GM19468 (cell line): Measurements from ENCODE around the gene KCNAB1.
"Not testable (repeated sequence)": the region's sequence is repeated elsewhere in the genome, so short reads cannot be mapped to it uniquely, and the experiment has no call there.

Source experiments
- ATAC-seq: cut with Tn5 transposase; IDR thresholded peaks from one replicate; pipeline ENCODE4 v1.9.1; 2021; ENCODE audit warnings: mild to moderate bottlenecking, moderate library complexity, moderate number of reproducible peaks; ENCODE audit not compliant: unreplicated experiment; ENCODE audit errors: extremely low read depth

KCNAB1 gene

GRCh38 chr3:156256256-156256655 lies 135.9 kb downstream of the KCNAB1 start:
- ATAC-seq, result no peak

GRCh38 chr3:156256945-156257344 lies 136.6 kb downstream of the KCNAB1 start:
- no peak for ATAC-seq

- ATAC-seq, result no peak
These were observed 137.9 kb downstream of the KCNAB1 start for GRCh38 chr3:156258301-156258700.

- ATAC-seq, result no peak
These were observed 139.5 kb downstream of the KCNAB1 start for GRCh38 chr3:156259896-156260295.

- ATAC-seq, result no peak
These were observed 140.0 kb downstream of the KCNAB1 start for GRCh38 chr3:156260331-156260730.

GRCh38 chr3:156264771-156265170 lies 144.4 kb downstream of the KCNAB1 start:
- no peak for ATAC-seq

GRCh38 chr3:156271508-156271907 lies 151.1 kb downstream of the KCNAB1 start:
- ATAC-seq, result no peak

- ATAC-seq, result no peak
These were observed 151.8 kb downstream of the KCNAB1 start for GRCh38 chr3:156271995-156272719.

- ATAC-seq, result no peak
These were observed 152.8 kb downstream of the KCNAB1 start for GRCh38 chr3:156273111-156273694.

- no peak for ATAC-seq
These were observed 154.4 kb downstream of the KCNAB1 start for GRCh38 chr3:156274791-156275190.

GRCh38 chr3:156284637-156285036 lies 164.3 kb downstream of the KCNAB1 start:
- ATAC-seq, result not testable (repeated sequence)

GRCh38 chr3:156285626-156286025 lies 165.2 kb downstream of the KCNAB1 start:
- ATAC-seq, result no peak

GRCh38 chr3:156290924-156291271 lies 170.5 kb downstream of the KCNAB1 start:
- ATAC-seq, result no peak

- ATAC-seq, result no peak
These were observed 171.1 kb downstream of the KCNAB1 start for GRCh38 chr3:156291272-156292123.

- ATAC-seq, result no peak
These were observed 173.2 kb downstream of the KCNAB1 start for GRCh38 chr3:156293566-156293965.

GRCh38 chr3:156297582-156297981 lies 177.2 kb downstream of the KCNAB1 start:
- no peak for ATAC-seq

GRCh38 chr3:156298014-156298413 lies 177.6 kb downstream of the KCNAB1 start:
- no peak for ATAC-seq

GRCh38 chr3:156298938-156299337 lies 178.6 kb downstream of the KCNAB1 start:
- ATAC-seq, result no peak

- ATAC-seq, result no peak
These were observed 179.2 kb downstream of the KCNAB1 start for GRCh38 chr3:156299569-156299968.

- no peak for ATAC-seq
These were observed 180.0 kb downstream of the KCNAB1 start for GRCh38 chr3:156300371-156300770.
